K562 (cell line): ENCODE results near the gene ZNF776. TPM values are rescaled to one million over a fixed set of nuclear protein-coding genes. Genes with fewer than 3 reads are reported as not detected.

Source experiments
- CXXC5 ChIP-seq: fragments of 250-450 bp; sonication (Bioruptor Pico); IDR thresholded peaks from 2 replicates; pipeline ENCODE4 v1.8.0; 2022; ENCODE audit warnings: inconsistent platforms, mild to moderate bottlenecking, moderate library complexity
- KDM4B ChIP-seq, 2 experiments: fragments of 450-650 bp in 1 of 2; sonication (generic) in 1 of 2; IDR thresholded peaks; 2 replicates each; pipeline ENCODE4 v1.6.1; 2016 to 2017; ENCODE audit warnings: borderline replicate concordance in 2 of 2, antibody characterized with exemption in 1 of 2, low read depth in 1 of 2, mild to moderate bottlenecking in 1 of 2
- NCOA6 ChIP-seq: fragments of 450-650 bp; IDR thresholded peaks from 2 replicates; pipeline ENCODE4 v1.6.1; 2017; ENCODE audit warnings: mild to moderate bottlenecking
- NR1H2 ChIP-seq: sonication (generic); formaldehyde crosslinking; IDR thresholded peaks from 2 replicates; pipeline ENCODE4 v1.4.0; 2020; ENCODE audit warnings: mild to moderate bottlenecking, missing genetic modification reagents
- TAL1 ChIP-seq: fragments of 450-650 bp; IDR thresholded peaks from 2 replicates; pipeline ENCODE4 v1.6.1; 2016; ENCODE audit warnings: mild to moderate bottlenecking
- ZNF253 ChIP-seq: fragments of 250-450 bp; sonication (Bioruptor Pico); conservative IDR thresholded peaks from 2 replicates; pipeline ENCODE4 v1.6.1; 2021; ENCODE audit warnings: mild to moderate bottlenecking
- ZSCAN29 ChIP-seq: fragments of 450-650 bp; IDR thresholded peaks from 2 replicates; pipeline ENCODE4 v1.6.1; 2017
- polyA plus RNA-seq, 8 experiments: library from polyadenylated mRNA; depleted of rRNA in 4 of 8; stranded (reverse) in 5 of 8; unstranded in 3 of 8; fragments of >200 nt; fragmentation: Nextera tagmentation in 2 of 8; fragmentation: Illumina TruSeq in 1 of 8; extraction: Ambion mirVana in 2 of 8; extraction: Trizol in 1 of 8; gene quantifications; 2 replicates each; pipeline versions ENCODE4 v1.2.1 to v1.2.3, GENCODE V29; 2011 to 2014; ENCODE audit warnings: inconsistent platforms in 1 of 8, missing spikeins in 1 of 8
- total RNA-seq, 7 experiments: library from RNA; depleted of rRNA in 6 of 7; stranded (reverse); fragments of >200 nt in 6 of 7; fragmentation: Illumina TruSeq in 2 of 7; extraction: Trizol in 2 of 7; gene quantifications; 2 replicates each; pipeline versions ENCODE4 v1.2.1 to v1.2.3, GENCODE V29; 2011 to 2021; ENCODE audit warnings: low replicate concordance in 1 of 7
- TF ChIP-seq, protein P1 (sequence below), 2 experiments: IDR thresholded peaks; 2 replicates each; pipeline ENCODE4 v1.6.1; 2012; ENCODE audit warnings: improper control_type of control experiment in 2 of 2, low read depth in 2 of 2, low read length in 2 of 2, borderline replicate concordance in 1 of 2
- TF ChIP-seq, protein P2 (sequence below): fragments of 450-650 bp; formaldehyde crosslinking; IDR thresholded peaks from 2 replicates; pipeline ENCODE4 v1.4.0; 2020; ENCODE audit warnings: mild to moderate bottlenecking, moderate library complexity
- TF ChIP-seq, protein P3 (sequence below): fragments of 450-650 bp; formaldehyde crosslinking; IDR thresholded peaks from 2 replicates; pipeline ENCODE4 v1.4.0; 2022; ENCODE audit warnings: mild to moderate bottlenecking, moderate library complexity
- TF ChIP-seq, protein P4 (sequence below): sonication (generic); formaldehyde crosslinking; IDR thresholded peaks from 2 replicates; pipeline ENCODE4 v1.8.0; 2023; ENCODE audit warnings: mild to moderate bottlenecking, missing genetic modification reagents
- TF ChIP-seq, protein P5 (sequence below), 2 experiments: fragments of 150-350 bp in 1 of 2; IDR thresholded peaks; 2 replicates each; pipeline ENCODE4 v1.6.1; 2012 to 2016; ENCODE audit warnings: low read depth in 2 of 2, low read length in 2 of 2, mild to moderate bottlenecking in 1 of 2, moderate library complexity in 1 of 2
- TF ChIP-seq, protein P6 (sequence below): fragments of 250-450 bp; sonication (Bioruptor Pico); IDR thresholded peaks from 2 replicates; pipeline ENCODE4 v1.8.0; 2021; ENCODE audit warnings: moderate library complexity, mild to moderate bottlenecking, inconsistent platforms
- TF ChIP-seq, protein P7 (sequence below): fragments of 200-800 bp; sonication (Bioruptor generic); IDR thresholded peaks from 2 replicates; pipeline ENCODE4 v1.6.1; 2017; ENCODE audit warnings: missing genetic modification characterization, missing compliant biosample characterization

The ZNF776 gene
- total and polyA plus RNA-seq, 9 of the 15 experiments (the other 6 are each of a cell fraction or from before 2014, with no cell fraction given) = 2.2 to 16.9 (median 8.2) TPM

DNA sequence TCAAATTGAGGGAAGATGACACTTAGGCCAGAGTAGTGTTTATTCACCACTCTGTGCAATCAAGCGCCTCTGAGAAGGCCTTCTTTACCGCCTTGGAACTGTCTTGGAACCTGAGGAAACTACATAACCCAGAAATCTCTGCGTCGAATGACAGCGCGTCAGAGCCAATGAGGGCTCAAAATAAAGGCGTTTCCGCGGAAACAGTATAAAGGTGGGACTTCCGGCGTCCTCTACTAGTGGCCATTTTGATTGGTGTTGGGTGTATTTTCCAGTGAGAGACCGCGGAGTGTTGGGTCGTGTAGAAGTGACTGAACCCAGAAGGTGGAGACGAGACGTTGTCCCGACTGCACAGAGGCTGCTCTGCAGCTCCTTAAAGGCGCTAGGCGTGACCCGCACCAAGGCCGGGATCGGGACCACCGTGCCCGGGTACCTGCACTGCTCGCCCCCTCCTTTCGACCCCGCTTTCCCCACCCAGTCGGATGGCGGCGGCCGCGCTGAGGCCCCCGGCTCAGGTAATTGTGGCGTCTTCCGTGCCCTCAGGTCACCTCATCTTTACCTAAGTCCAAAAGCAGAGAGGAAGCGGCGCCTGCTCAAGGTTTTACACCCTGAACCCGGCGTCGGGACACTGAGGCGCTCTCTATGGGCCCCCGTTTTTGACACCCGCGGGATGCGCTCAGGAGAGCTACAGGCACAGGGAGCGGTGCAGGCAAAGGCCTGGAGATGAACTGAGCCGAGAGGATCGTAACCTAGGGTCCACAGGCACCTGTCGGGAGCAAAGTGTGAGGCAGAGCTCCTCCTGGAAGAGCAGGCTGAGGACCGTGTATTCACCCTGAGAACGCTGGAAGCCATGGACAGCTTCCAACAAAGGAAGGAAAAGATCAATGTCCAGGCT, at the start of gene ZNF776 (continued):
- TF ChIP-seq, protein P1, sequence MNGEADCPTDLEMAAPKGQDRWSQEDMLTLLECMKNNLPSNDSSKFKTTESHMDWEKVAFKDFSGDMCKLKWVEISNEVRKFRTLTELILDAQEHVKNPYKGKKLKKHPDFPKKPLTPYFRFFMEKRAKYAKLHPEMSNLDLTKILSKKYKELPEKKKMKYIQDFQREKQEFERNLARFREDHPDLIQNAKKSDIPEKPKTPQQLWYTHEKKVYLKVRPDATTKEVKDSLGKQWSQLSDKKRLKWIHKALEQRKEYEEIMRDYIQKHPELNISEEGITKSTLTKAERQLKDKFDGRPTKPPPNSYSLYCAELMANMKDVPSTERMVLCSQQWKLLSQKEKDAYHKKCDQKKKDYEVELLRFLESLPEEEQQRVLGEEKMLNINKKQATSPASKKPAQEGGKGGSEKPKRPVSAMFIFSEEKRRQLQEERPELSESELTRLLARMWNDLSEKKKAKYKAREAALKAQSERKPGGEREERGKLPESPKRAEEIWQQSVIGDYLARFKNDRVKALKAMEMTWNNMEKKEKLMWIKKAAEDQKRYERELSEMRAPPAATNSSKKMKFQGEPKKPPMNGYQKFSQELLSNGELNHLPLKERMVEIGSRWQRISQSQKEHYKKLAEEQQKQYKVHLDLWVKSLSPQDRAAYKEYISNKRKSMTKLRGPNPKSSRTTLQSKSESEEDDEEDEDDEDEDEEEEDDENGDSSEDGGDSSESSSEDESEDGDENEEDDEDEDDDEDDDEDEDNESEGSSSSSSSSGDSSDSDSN (IDR thresholded peaks at IDR 0.05; ENCODE audit: borderline replicate concordance in 1 of 2, low read depth in 2 of 2, low read length in 2 of 2) = no peak
- TF ChIP-seq, protein P2, sequence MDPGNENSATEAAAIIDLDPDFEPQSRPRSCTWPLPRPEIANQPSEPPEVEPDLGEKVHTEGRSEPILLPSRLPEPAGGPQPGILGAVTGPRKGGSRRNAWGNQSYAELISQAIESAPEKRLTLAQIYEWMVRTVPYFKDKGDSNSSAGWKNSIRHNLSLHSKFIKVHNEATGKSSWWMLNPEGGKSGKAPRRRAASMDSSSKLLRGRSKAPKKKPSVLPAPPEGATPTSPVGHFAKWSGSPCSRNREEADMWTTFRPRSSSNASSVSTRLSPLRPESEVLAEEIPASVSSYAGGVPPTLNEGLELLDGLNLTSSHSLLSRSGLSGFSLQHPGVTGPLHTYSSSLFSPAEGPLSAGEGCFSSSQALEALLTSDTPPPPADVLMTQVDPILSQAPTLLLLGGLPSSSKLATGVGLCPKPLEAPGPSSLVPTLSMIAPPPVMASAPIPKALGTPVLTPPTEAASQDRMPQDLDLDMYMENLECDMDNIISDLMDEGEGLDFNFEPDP (CRISPR knock-in tag) = no peak
- TF ChIP-seq, protein P3, sequence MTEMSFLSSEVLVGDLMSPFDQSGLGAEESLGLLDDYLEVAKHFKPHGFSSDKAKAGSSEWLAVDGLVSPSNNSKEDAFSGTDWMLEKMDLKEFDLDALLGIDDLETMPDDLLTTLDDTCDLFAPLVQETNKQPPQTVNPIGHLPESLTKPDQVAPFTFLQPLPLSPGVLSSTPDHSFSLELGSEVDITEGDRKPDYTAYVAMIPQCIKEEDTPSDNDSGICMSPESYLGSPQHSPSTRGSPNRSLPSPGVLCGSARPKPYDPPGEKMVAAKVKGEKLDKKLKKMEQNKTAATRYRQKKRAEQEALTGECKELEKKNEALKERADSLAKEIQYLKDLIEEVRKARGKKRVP (CRISPR knock-in tag) = no peak
- TF ChIP-seq, protein P4, sequence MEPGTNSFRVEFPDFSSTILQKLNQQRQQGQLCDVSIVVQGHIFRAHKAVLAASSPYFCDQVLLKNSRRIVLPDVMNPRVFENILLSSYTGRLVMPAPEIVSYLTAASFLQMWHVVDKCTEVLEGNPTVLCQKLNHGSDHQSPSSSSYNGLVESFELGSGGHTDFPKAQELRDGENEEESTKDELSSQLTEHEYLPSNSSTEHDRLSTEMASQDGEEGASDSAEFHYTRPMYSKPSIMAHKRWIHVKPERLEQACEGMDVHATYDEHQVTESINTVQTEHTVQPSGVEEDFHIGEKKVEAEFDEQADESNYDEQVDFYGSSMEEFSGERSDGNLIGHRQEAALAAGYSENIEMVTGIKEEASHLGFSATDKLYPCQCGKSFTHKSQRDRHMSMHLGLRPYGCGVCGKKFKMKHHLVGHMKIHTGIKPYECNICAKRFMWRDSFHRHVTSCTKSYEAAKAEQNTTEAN (CRISPR knock-in tag) = no peak
- TF ChIP-seq, protein P5, sequence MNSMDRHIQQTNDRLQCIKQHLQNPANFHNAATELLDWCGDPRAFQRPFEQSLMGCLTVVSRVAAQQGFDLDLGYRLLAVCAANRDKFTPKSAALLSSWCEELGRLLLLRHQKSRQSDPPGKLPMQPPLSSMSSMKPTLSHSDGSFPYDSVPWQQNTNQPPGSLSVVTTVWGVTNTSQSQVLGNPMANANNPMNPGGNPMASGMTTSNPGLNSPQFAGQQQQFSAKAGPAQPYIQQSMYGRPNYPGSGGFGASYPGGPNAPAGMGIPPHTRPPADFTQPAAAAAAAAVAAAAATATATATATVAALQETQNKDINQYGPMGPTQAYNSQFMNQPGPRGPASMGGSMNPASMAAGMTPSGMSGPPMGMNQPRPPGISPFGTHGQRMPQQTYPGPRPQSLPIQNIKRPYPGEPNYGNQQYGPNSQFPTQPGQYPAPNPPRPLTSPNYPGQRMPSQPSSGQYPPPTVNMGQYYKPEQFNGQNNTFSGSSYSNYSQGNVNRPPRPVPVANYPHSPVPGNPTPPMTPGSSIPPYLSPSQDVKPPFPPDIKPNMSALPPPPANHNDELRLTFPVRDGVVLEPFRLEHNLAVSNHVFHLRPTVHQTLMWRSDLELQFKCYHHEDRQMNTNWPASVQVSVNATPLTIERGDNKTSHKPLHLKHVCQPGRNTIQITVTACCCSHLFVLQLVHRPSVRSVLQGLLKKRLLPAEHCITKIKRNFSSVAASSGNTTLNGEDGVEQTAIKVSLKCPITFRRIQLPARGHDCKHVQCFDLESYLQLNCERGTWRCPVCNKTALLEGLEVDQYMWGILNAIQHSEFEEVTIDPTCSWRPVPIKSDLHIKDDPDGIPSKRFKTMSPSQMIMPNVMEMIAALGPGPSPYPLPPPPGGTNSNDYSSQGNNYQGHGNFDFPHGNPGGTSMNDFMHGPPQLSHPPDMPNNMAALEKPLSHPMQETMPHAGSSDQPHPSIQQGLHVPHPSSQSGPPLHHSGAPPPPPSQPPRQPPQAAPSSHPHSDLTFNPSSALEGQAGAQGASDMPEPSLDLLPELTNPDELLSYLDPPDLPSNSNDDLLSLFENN (IDR thresholded peaks at IDR 0.05; ENCODE audit: low read depth in 2 of 2, low read length in 2 of 2) = no peak
- TF ChIP-seq ZNF253 (CRISPR knock-in tag) (no peak), NR1H2 (CRISPR knock-in tag) (no peak), NCOA6 (no peak), CXXC5 (CRISPR knock-in tag) (no peak; the same call in 1 of the 2 replicates), TAL1 (no peak), KDM4B (IDR thresholded peaks at IDR 0.05; ENCODE audit: borderline replicate concordance in 2 of 2, low read depth in 1 of 2) (peak in 1 of 2 experiments; percentile 22; a peak in 1 of 4 replicates), ZSCAN29 (no peak)
- TF ChIP-seq, protein P6, sequence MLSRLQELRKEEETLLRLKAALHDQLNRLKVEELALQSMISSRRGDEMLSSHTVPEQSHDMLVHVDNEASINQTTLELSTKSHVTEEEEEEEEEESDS (CRISPR knock-in tag) = no peak
- TF ChIP-seq, protein P7, sequence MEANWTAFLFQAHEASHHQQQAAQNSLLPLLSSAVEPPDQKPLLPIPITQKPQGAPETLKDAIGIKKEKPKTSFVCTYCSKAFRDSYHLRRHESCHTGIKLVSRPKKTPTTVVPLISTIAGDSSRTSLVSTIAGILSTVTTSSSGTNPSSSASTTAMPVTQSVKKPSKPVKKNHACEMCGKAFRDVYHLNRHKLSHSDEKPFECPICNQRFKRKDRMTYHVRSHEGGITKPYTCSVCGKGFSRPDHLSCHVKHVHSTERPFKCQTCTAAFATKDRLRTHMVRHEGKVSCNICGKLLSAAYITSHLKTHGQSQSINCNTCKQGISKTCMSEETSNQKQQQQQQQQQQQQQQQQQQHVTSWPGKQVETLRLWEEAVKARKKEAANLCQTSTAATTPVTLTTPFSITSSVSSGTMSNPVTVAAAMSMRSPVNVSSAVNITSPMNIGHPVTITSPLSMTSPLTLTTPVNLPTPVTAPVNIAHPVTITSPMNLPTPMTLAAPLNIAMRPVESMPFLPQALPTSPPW = peak; percentile 48; the same call in 1 of the 2 replicates
